Natural killer cell (primary cell): ENCODE results near the gene OLIG3. TPM values are rescaled to one million over a fixed set of nuclear protein-coding genes. Genes with fewer than 3 reads are reported as not detected.

Experiments
- ATAC-seq, 3 donors: fragments of 150-1000 bp in 2 of 3; fragments of 200-7000 bp in 1 of 3; cut with Tn5 transposase; 1 replicate in 1 of 3; 2 replicates in 2 of 3; pipeline ENCODE4 v1.10.0; 2021; ENCODE audit warnings: mild to moderate bottlenecking in 2 of 3, moderate library complexity in 2 of 3
- DNase-seq, 2 donors: peaks; one replicate each; pipeline versions ENCODE4 v3.0.0 to v3.0.0-alpha.2; 2013 to 2021; ENCODE audit warnings: mixed read lengths in 1 of 2
- H3K27ac ChIP-seq: one replicate; pipeline ENCODE4 v1.5.1; 2013; ENCODE audit warnings: mild to moderate bottlenecking, low read length
- H3K27me3 ChIP-seq: one replicate; pipeline ENCODE4 v1.6.1; 2013; ENCODE audit warnings: low read length; ENCODE audit not compliant: control insufficient read depth, insufficient read depth
- H3K36me3 ChIP-seq: one replicate; pipeline ENCODE4 v1.6.1; 2013; ENCODE audit warnings: low read length; ENCODE audit not compliant: control insufficient read depth, insufficient read depth
- H3K4me1 ChIP-seq: one replicate; pipeline ENCODE4 v1.6.1; 2013; ENCODE audit warnings: low read length; ENCODE audit not compliant: control insufficient read depth, insufficient read depth
- H3K4me3 ChIP-seq: one replicate; pipeline ENCODE4 v1.5.1; 2013; ENCODE audit warnings: low read length
- H3K9me3 ChIP-seq: one replicate; pipeline ENCODE4 v1.6.1; 2013; ENCODE audit warnings: low read length; ENCODE audit not compliant: control insufficient read depth, insufficient read depth
- H3K27ac Mint-ChIP-seq, 2 donors: one replicate each; pipeline ENCODE4 v1.8.0; 2022; ENCODE audit warnings: mild to moderate bottlenecking in 2 of 2, mixed read lengths in 2 of 2, moderate library complexity in 1 of 2
- H3K27me3 Mint-ChIP-seq, 2 donors: one replicate each; pipeline ENCODE4 v1.8.0; 2022; ENCODE audit warnings: low read depth in 2 of 2, mixed read lengths in 2 of 2
- H3K36me3 Mint-ChIP-seq: one replicate; pipeline ENCODE4 v1.8.0; 2022; ENCODE audit warnings: mixed read lengths
- H3K4me1 Mint-ChIP-seq, 2 donors: one replicate each; pipeline ENCODE4 v1.8.0; 2022; ENCODE audit warnings: mixed read lengths in 2 of 2
- H3K4me3 Mint-ChIP-seq: one replicate; pipeline ENCODE4 v1.8.0; 2022; ENCODE audit warnings: mild to moderate bottlenecking, moderate library complexity, mixed read lengths
- H3K9me3 Mint-ChIP-seq, 2 donors: one replicate each; pipeline ENCODE4 v1.8.0; 2022; ENCODE audit warnings: mixed read lengths in 2 of 2
- WGBS: methylation state at CpG from one replicate; pipeline ENCODE4 v1.1.7; 2013; ENCODE audit warnings: missing lambda C conversion rate; ENCODE audit not compliant: insufficient coverage; 5-methylcytosine and 5-hydroxymethylcytosine counted together
- intact Hi-C: fragments of 100-400 bp; cut with micrococcal nuclease; formaldehyde crosslinking; loops from one replicate; pipeline ENCODE4 v1.14.2; 2022
- total RNA-seq, 4 donors: library from RNA; stranded (reverse); fragments of 120-200 nt in 1 of 4; gene quantifications; one replicate each; pipeline versions ENCODE4 v1.2.3 to v1.2.4, GENCODE V29; 2013 to 2022
- TF ChIP-seq, protein P1 (sequence below): fragments of 200-600 bp; IDR thresholded peaks from one replicate; pipeline ENCODE4 v1.8.0; 2022; ENCODE audit warnings: antibody characterized with exemption

Gene OLIG3
- total RNA-seq, 3 donors from 2014 or later (not counting 1 experiment from before 2014, with no cell fraction given), result not detected

- Mint-ChIP-seq H3K9me3 (peaks cover 0 to 7% of the 10 kb centered on the region in 2 donors), H3K4me3 (no peak overlapping the region), H3K27ac (no peak overlapping the region), H3K4me1 (no peaks in the 10 kb centered on the region), H3K27me3 (peaks cover 28 to 47% of the 10 kb centered on the region in 2 donors), H3K36me3 (no peaks in the 10 kb centered on the region)
- ATAC-seq (no peak), DNase-seq (no peak)
- Histone ChIP-seq H3K27me3 (no peaks in the 10 kb centered on the region), H3K4me3 (no peak overlapping the region), H3K27ac (no peak overlapping the region), H3K36me3 (no peaks in the 10 kb centered on the region), H3K9me3 (peaks cover 2% of the 10 kb centered on the region), H3K4me1 (no peaks in the 10 kb centered on the region)
- intact Hi-C loops, result no loop called here
- WGBS, result 85% methylated on average over 1 of the region's 1 CpG
- TF ChIP-seq, protein P1, sequence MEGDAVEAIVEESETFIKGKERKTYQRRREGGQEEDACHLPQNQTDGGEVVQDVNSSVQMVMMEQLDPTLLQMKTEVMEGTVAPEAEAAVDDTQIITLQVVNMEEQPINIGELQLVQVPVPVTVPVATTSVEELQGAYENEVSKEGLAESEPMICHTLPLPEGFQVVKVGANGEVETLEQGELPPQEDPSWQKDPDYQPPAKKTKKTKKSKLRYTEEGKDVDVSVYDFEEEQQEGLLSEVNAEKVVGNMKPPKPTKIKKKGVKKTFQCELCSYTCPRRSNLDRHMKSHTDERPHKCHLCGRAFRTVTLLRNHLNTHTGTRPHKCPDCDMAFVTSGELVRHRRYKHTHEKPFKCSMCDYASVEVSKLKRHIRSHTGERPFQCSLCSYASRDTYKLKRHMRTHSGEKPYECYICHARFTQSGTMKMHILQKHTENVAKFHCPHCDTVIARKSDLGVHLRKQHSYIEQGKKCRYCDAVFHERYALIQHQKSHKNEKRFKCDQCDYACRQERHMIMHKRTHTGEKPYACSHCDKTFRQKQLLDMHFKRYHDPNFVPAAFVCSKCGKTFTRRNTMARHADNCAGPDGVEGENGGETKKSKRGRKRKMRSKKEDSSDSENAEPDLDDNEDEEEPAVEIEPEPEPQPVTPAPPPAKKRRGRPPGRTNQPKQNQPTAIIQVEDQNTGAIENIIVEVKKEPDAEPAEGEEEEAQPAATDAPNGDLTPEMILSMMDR, result no peak
These were observed 36.2 kb upstream of the OLIG3 start for GRCh38 chr6:137530404-137530803.

GRCh38 chr6:137522831-137523230, 28.6 kb upstream of the OLIG3 start:
- Histone ChIP-seq H3K27ac (no peak overlapping the region), H3K4me1 (no peaks in the 10 kb centered on the region), H3K9me3 (peaks cover 2% of the 10 kb centered on the region), H3K27me3 (peaks cover 30% of the 10 kb centered on the region), H3K4me3 (no peak overlapping the region), H3K36me3 (no peaks in the 10 kb centered on the region)
- intact Hi-C loops, result no loop called here
- Mint-ChIP-seq H3K4me1 (no peaks in the 10 kb centered on the region), H3K4me3 (no peak overlapping the region), H3K9me3 (peaks cover 0 to 4% of the 10 kb centered on the region in 2 donors), H3K36me3 (peaks cover 2% of the 10 kb centered on the region), H3K27me3 (peaks cover 38 to 73% of the 10 kb centered on the region in 2 donors), H3K27ac (no peak overlapping the region)
- TF ChIP-seq, protein P1, result no peak
- WGBS, result 59% methylated on average over 5 of the region's 7 CpGs
- ATAC-seq, result no peak
- no peak for DNase-seq

DNA sequence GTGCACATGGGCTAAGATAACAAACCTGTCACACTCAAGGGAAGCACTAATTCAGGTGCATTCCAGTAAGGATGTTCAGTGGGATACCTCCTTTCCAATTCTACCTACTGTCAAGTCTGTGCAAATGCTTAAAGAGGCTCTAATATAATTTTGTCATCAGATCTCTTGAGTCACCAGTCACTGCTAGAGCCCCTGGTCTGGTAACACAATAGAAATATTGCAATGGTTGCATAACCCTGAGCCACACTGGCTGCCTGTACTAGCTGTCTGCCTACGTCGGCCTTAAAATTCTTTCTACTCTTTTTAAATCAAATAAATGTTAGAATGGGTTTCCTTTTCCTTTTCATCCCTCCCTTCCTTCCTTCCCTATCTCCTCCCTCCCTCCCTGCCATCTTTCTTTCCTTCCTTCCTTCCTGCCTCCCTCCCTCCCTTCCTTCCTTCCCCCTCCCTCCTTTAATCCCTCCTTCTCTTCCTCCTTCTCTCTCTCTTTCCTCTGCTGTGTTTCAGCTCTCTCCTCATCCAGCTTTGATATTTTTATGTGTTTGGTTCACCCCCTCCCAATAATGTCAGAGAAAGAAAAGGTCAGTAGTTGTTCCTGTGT, 28.1 kb upstream of the OLIG3 start:
- H3K27ac ChIP-seq, result no peak overlapping the region
- Mint-ChIP-seq H3K4me3 (no peak overlapping the region), H3K36me3 (peaks cover 6% of the 10 kb centered on the region), H3K9me3 (peaks cover 0 to 4% of the 10 kb centered on the region in 2 donors), H3K27ac (no peak overlapping the region), H3K4me1 (no peaks in the 10 kb centered on the region), H3K27me3 (peaks cover 40 to 79% of the 10 kb centered on the region in 2 donors)
- no peaks in the 10 kb centered on the region for H3K36me3 ChIP-seq
- H3K4me1 ChIP-seq, result no peaks in the 10 kb centered on the region
- ATAC-seq (no peak), DNase-seq (no peak)
- intact Hi-C loops, result no loop called here
- WGBS, result no CpG with 5 or more reads among the region's 2 CpGs
- H3K4me3 ChIP-seq, result no peak overlapping the region
- TF ChIP-seq, protein P1, result no peak
- peaks cover 2% of the 10 kb centered on the region for H3K9me3 ChIP-seq
- peaks cover 31% of the 10 kb centered on the region for H3K27me3 ChIP-seq

GRCh38 chr6:137520520-137520919, 26.3 kb upstream of the OLIG3 start:
- no peaks in the 10 kb centered on the region for H3K9me3 Mint-ChIP-seq
- H3K27me3 Mint-ChIP-seq, result peaks cover 47 to 87% of the 10 kb centered on the region in 2 donors
- H3K4me3 Mint-ChIP-seq, result no peak overlapping the region
- Histone ChIP-seq H3K36me3 (no peaks in the 10 kb centered on the region), H3K4me1 (no peaks in the 10 kb centered on the region), H3K27ac (no peak overlapping the region), H3K9me3 (no peaks in the 10 kb centered on the region), H3K4me3 (no peak overlapping the region), H3K27me3 (peaks cover 47% of the 10 kb centered on the region)
- H3K36me3 Mint-ChIP-seq, result peaks cover 6% of the 10 kb centered on the region
- TF ChIP-seq, protein P1, result no peak
- DNase-seq (no peak), ATAC-seq (no peak)
- no peak overlapping the region for H3K27ac Mint-ChIP-seq
- intact Hi-C loops, result no loop called here
- H3K4me1 Mint-ChIP-seq, result no peaks in the 10 kb centered on the region
- 66% methylated on average over 3 of the region's 4 CpGs for WGBS
